PC-3 (cell line): ENCODE measurements around the gene CSNK1A1. TPM values are rescaled to one million over a fixed set of nuclear protein-coding genes. Genes with fewer than 3 reads are reported as not detected.
A peak's percentile ranks its signal among the peaks of the same experiment; 100 is the strongest.

Source experiments
- ATAC-seq: fragments of 200-7000 bp; cut with Tn5 transposase; 2 replicates; pipeline ENCODE4 v1.9.1; 2020; ENCODE audit warnings: mild to moderate bottlenecking, moderate library complexity
- BruUV-seq: library from RNA; stranded (reverse); fragments of 400-500 nt; replicated peaks from 2 replicates; lab custom pipeline; 2021; lab: Mats Ljungman, UMichigan
- CTCF ChIA-PET: fragments of 300-600 bp; sonication (Branson Sonifier 250); formaldehyde crosslinking; loops from one replicate; lab custom pipeline; 2022; ENCODE audit warnings: antibody characterized with exemption; lab: Charles Lee
- POLR2A ChIA-PET: fragments of 300-600 bp; sonication (Branson Sonifier 250); formaldehyde crosslinking; loops from one replicate; lab custom pipeline; 2022; ENCODE audit warnings: antibody characterized with exemption; ENCODE audit not compliant: unreplicated experiment; lab: Charles Lee
- DNase-seq: peaks from one replicate; pipeline ENCODE4 v3.0.0-alpha.2; 2015
- H2AFZ ChIP-seq: fragments of 300-600 bp; sonication (generic); 2 replicates; pipeline ENCODE4 v1.6.0; 2016; ENCODE audit warnings: antibody characterized with exemption, low read length
- H3F3A ChIP-seq: fragments of 300-600 bp; sonication (generic); one replicate; pipeline ENCODE4 v1.6.0; 2017; ENCODE audit warnings: antibody characterized with exemption, low read length, control low read depth, mild to moderate bottlenecking; ENCODE audit not compliant: unreplicated experiment
- H3K27ac ChIP-seq: fragments of 300-600 bp; sonication (generic); 2 replicates; pipeline ENCODE4 v1.5.1; 2016; ENCODE audit warnings: mild to moderate bottlenecking, low read length
- H3K27me3 ChIP-seq: fragments of 300-600 bp; sonication (generic); 2 replicates; pipeline ENCODE4 v1.6.1; 2016; ENCODE audit warnings: low read length, mixed read lengths
- H3K36me3 ChIP-seq: fragments of 300-600 bp; sonication (generic); 2 replicates; pipeline ENCODE4 v1.6.1; 2016; ENCODE audit warnings: low read depth, mixed run types, low read length, mixed read lengths
- H3K4me1 ChIP-seq: fragments of 300-600 bp; sonication (generic); 2 replicates; pipeline ENCODE4 v1.5.1; 2016; ENCODE audit warnings: low read length; ENCODE audit not compliant: insufficient read depth
- H3K4me2 ChIP-seq: fragments of 300-600 bp; sonication (generic); 2 replicates; pipeline ENCODE4 v1.6.0; 2016; ENCODE audit warnings: low read length
- H3K4me3 ChIP-seq: fragments of 300-600 bp; sonication (generic); 2 replicates; pipeline ENCODE4 v1.5.1; 2016; ENCODE audit warnings: mild to moderate bottlenecking, low read length, mixed read lengths
- H3K79me2 ChIP-seq: fragments of 300-600 bp; sonication (generic); 2 replicates; pipeline ENCODE4 v1.6.1; 2017; ENCODE audit warnings: low read length, mixed read lengths
- H3K9ac ChIP-seq: fragments of 300-600 bp; sonication (generic); 2 replicates; pipeline ENCODE4 v1.6.0; 2016; ENCODE audit warnings: mild to moderate bottlenecking, low read length
- H3K9me2 ChIP-seq: fragments of 300-600 bp; sonication (generic); replicated peaks from 2 replicates; pipeline ENCODE4 v1.6.1; 2016; ENCODE audit warnings: mixed run types, low read length, mixed read lengths
- H3K9me3 ChIP-seq: fragments of 300-600 bp; sonication (generic); 2 replicates; pipeline ENCODE4 v1.6.1; 2016; ENCODE audit warnings: low read length, mixed read lengths
- H4K20me1 ChIP-seq: fragments of 300-600 bp; sonication (generic); 2 replicates; pipeline ENCODE4 v1.6.1; 2016; ENCODE audit warnings: low read length, mixed read lengths
- CTCF ChIP-seq: fragments of 300-600 bp; sonication (generic); conservative IDR thresholded peaks from 2 replicates; pipeline ENCODE4 v1.5.1; 2017; ENCODE audit warnings: antibody characterized with exemption, low read depth, mild to moderate bottlenecking, low read length
- EZH2 ChIP-seq: fragments of 300-600 bp; sonication (generic); IDR thresholded peaks from one replicate; pipeline ENCODE4 v1.6.1; 2017; ENCODE audit warnings: antibody characterized with exemption, mild to moderate bottlenecking, low read length; ENCODE audit not compliant: unreplicated experiment
- EZH2phosphoT487 ChIP-seq: fragments of 300-600 bp; sonication (generic); IDR thresholded peaks from 2 replicates; pipeline ENCODE4 v1.6.1; 2018; ENCODE audit warnings: mild to moderate bottlenecking, antibody characterized with exemption, low read length, borderline replicate concordance
- intact Hi-C: fragments of 100-400 bp; cut with micrococcal nuclease; formaldehyde crosslinking; loops from 2 replicates; pipeline ENCODE4 v1.9.0; 2023
- total RNA-seq: library from RNA; depleted of rRNA; stranded (reverse); fragments of >200 nt; gene quantifications from 2 replicates; pipeline ENCODE4 v1.2.3, GENCODE V29; 2014

Gene CSNK1A1
- total RNA-seq, 1 experiment from 2014 or later: 586 TPM

DNA sequence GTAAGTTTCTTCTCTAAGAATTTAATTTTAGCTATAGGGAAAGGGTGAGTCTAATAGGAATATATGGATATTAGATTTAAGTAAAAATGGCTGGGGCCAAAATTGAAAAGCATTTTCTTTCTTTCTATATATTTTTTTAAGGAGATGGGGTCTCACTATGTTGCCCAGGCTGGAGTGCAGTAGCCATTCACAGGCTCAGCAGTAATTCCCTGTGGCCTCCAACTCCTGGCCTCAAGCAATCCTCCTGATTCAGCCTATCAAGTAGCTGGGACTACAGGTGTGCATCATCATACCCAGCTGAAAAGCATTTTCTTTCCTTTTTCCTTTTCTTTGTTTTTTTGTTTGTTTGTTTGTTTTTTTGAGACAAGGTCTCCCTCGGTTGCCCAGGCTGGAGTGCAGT is 41.1 kb downstream of the CSNK1A1 start:
- ATAC-seq: no peak
- DNase-seq: no peak
- intact Hi-C loops: no loop called here
- Histone ChIP-seq H3K9me3 (no peaks in the 10 kb centered on the region), H3F3A (peaks cover 10% of the 10 kb centered on the region), H3K27ac (no peak overlapping the region), H2AFZ (no peak overlapping the region), H3K27me3 (no peaks in the 10 kb centered on the region), H3K9ac (no peak overlapping the region), H3K9me2 (no peaks in the 10 kb centered on the region), H3K36me3 (peaks cover 86% of the 10 kb centered on the region), H3K4me2 (no peak overlapping the region), H3K4me1 (no peaks in the 10 kb centered on the region), H4K20me1 (peaks cover 14% of the 10 kb centered on the region; the same call in 1 of the 2 replicates), H3K4me3 (no peak overlapping the region), H3K79me2 (peaks cover 80% of the 10 kb centered on the region)
- BruUV-seq: no TSS peak
- ChIA-PET CTCF (no interaction called here), POLR2A (no interaction called here)
- TF ChIP-seq CTCF (no peak), EZH2phosphoT487 (no peak), EZH2 (no peak)

- Histone ChIP-seq H2AFZ (no peak overlapping the region), H3K27ac (no peak overlapping the region), H3K79me2 (peaks cover 53% of the 10 kb centered on the region), H3K9me2 (no peaks in the 10 kb centered on the region), H3K4me2 (no peak overlapping the region), H3K9me3 (no peaks in the 10 kb centered on the region), H4K20me1 (peaks cover 4% of the 10 kb centered on the region; the same call in 1 of the 2 replicates), H3K27me3 (no peaks in the 10 kb centered on the region), H3K36me3 (peaks cover 79% of the 10 kb centered on the region), H3K4me3 (no peak overlapping the region), H3K4me1 (no peaks in the 10 kb centered on the region), H3K9ac (no peak overlapping the region), H3F3A (peaks cover 9% of the 10 kb centered on the region)
- ChIA-PET CTCF (no interaction called here), POLR2A (no interaction called here)
- DNase-seq (no peak), ATAC-seq (no peak)
- intact Hi-C loops: no loop called here
- TF ChIP-seq EZH2 (no peak), EZH2phosphoT487 (no peak), CTCF (no peak)
- TSS peak; percentile 5 for BruUV-seq
Measured at GRCh38 chr5:149504677-149505076, 46.6 kb downstream of the CSNK1A1 start.

- Histone ChIP-seq H3K27ac (no peak overlapping the region), H3K4me1 (peaks cover 12% of the 10 kb centered on the region), H3K79me2 (peaks cover 51% of the 10 kb centered on the region), H3F3A (peaks cover 17% of the 10 kb centered on the region), H3K9me3 (no peaks in the 10 kb centered on the region), H3K9ac (no peak overlapping the region), H2AFZ (no peak overlapping the region), H3K36me3 (peaks cover 78% of the 10 kb centered on the region), H3K4me2 (no peak overlapping the region), H3K9me2 (no peaks in the 10 kb centered on the region), H3K27me3 (no peaks in the 10 kb centered on the region), H4K20me1 (peaks cover 4% of the 10 kb centered on the region; the same call in 1 of the 2 replicates), H3K4me3 (no peak overlapping the region)
- TF ChIP-seq CTCF (no peak), EZH2 (no peak), EZH2phosphoT487 (no peak)
- CTCF ChIA-PET: no interaction called here
- ATAC-seq (no peak), DNase-seq (no peak)
- BruUV-seq: no TSS peak
- intact Hi-C loops: no loop called here
- POLR2A ChIA-PET: no interaction called here
Measured at GRCh38 chr5:149503006-149503405, 48.2 kb downstream of the CSNK1A1 start.
